ENCODE measurements around the gene ARMC9. TPM values are rescaled to one million over a fixed set of nuclear protein-coding genes. Genes with fewer than 3 reads are reported as not detected.

Gene ARMC9
- total and polyA plus RNA-seq, 2 of the 13 experiments (the other 11 are each of a cell fraction or from before 2014, with no cell fraction given): 9.1 to 12.8 TPM

DNA sequence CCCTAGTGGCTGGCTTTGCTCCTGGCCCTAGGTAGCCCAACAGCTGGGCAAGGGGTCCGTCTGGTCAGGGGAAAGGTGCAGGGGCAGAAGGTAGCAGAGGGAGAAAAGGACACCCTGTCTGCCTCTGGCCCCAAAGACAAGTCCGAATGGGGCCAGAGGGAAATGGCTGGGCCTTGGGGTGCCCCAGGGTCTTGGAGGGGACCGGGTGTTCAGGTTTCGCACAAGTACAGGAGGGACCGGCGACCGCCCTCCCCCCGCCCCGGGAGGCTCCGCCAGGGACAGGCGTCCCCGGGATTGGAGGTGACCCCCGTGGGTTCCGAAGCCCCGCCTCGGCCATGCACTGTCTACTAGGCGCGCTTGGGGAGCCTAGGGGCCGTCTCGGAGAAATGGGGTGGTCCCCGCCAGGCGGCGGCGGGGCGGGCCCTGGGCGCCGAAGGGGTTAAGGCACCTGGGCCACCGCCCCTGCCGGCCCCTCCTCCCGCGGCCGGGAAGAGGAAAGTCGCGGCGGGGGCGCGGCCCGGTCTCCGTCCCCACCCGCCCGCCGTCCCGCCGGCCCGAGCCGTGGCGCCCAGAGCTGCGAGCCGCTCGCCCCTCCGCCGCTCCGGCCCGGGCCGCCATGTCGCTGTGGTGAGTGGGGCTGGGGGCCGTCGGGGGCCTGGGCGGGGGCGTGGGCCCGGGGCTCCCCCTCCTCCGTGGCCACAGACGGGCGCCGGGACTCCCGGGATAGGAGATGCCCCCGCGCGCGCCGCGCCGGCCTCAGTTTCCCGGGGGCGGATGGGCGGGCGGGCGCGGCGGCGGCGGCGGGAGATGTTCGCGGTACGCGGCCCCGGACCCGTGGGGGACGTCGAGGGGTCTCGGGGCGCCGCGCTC, 197.0 kb downstream of the ARMC9 start, which contains the start of gene B3GNT7:
Gene B3GNT7 (plus strand): TSS at position 523 of the 870 bp plus-strand sequence. CDS start 94 bp downstream, at position 617.
- no peak for FAIRE-seq
- H3K27me3 ChIP-seq (ENCODE audit: control insufficient read depth in 1 of 2, insufficient read depth in 2 of 2, low read length in 2 of 2): peaks cover 17 to 72% of the 10 kb centered on the region in 2 experiments
- BruUV-seq (replicated peaks): no TSS peak
- ChIA-PET CTCF (ENCODE audit: low intra/inter-chr PET ratio, low total read pairs) (interaction anchor here (1.2 to 1.5 kb wide), 2 partner anchors 98 to 168 kb away, joined by 5 to 6 read pairs; no protein-coding TSS in a partner anchor), POLR2A (no interaction called here)
- H2AFZ ChIP-seq (ENCODE audit: low read length): peak within 1 kb of the TSS; percentile 7
- peak within 1 kb of the TSS; percentile 68 for H3K4me2 ChIP-seq (ENCODE audit: low read depth, low read length)
- in situ Hi-C loops (cut with HindIII; ENCODE audit: extremely low pct_ligation_motif_present, low pct_unique_long_range_greater_than_20kb) (loop anchor here (10.0 kb wide), 1 partner anchor 101 kb away; no protein-coding TSS in a partner anchor), intact Hi-C loops (cut with micrococcal nuclease; ENCODE audit: unreplicated experiment) (no loop called here)
- H3K9ac ChIP-seq (ENCODE audit: insufficient read depth, low read depth, low read length): no peak within 1 kb of the TSS
- no peak for DNase-seq (ENCODE audit: low spot score)
- H3K36me3 ChIP-seq (replicated peaks in 1 of 2; ENCODE audit: control insufficient read depth in 1 of 2, insufficient read depth in 2 of 2, low read length in 2 of 2): no peaks in the 10 kb centered on the region
- H3K27ac ChIP-seq (ENCODE audit: extremely low read length, insufficient read depth, low read length): no peak within 1 kb of the TSS
- H3K9me3 ChIP-seq (ENCODE audit: low read length): no peaks in the 10 kb centered on the region
- TF ChIP-seq ZNF563 (CRISPR knock-in tag; IDR thresholded peaks at IDR 0.05) (no peak), EZH2 (conservative IDR thresholded peaks at IDR 0.05; ENCODE audit: low read depth, low read length) (peak; percentile 87), ZNF652 (CRISPR knock-in tag; IDR thresholded peaks at IDR 0.05; ENCODE audit: borderline replicate concordance, low read depth) (peak; percentile 64; the same call in 1 of the 2 replicates), NFKB2 (CRISPR knock-in tag; IDR thresholded peaks at IDR 0.05; ENCODE audit: borderline replicate concordance) (peak; percentile 43; the same call in 1 of the 2 replicates), PRPF4 (IDR thresholded peaks at IDR 0.05; ENCODE audit: low read depth, low read length, poor library complexity, severe bottlenecking) (no peak), MYC (CRISPR knock-in tag; IDR thresholded peaks at IDR 0.05; ENCODE audit: borderline replicate concordance) (peak; percentile 12; the same call in 1 of the 2 replicates), ZNF724P (CRISPR knock-in tag; IDR thresholded peaks at IDR 0.05; ENCODE audit: borderline replicate concordance) (no peak), EED (CRISPR knock-in tag; IDR thresholded peaks at IDR 0.05) (no peak), ZNF776 (CRISPR knock-in tag; IDR thresholded peaks at IDR 0.05) (no peak), HNRNPLL (IDR thresholded peaks at IDR 0.05; ENCODE audit: low read depth, low read length, poor library complexity, severe bottlenecking) (peak; percentile 14), ZFX (CRISPR knock-in tag; IDR thresholded peaks at IDR 0.05; ENCODE audit: low read depth) (0 out of 2 replicates have a peak, but pooled peaks have one; percentile 15)
- TF ChIP-seq, protein P1, sequence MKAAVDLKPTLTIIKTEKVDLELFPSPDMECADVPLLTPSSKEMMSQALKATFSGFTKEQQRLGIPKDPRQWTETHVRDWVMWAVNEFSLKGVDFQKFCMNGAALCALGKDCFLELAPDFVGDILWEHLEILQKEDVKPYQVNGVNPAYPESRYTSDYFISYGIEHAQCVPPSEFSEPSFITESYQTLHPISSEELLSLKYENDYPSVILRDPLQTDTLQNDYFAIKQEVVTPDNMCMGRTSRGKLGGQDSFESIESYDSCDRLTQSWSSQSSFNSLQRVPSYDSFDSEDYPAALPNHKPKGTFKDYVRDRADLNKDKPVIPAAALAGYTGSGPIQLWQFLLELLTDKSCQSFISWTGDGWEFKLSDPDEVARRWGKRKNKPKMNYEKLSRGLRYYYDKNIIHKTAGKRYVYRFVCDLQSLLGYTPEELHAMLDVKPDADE (CRISPR knock-in tag; IDR thresholded peaks at IDR 0.05): no peak
- TF ChIP-seq, protein P2, sequence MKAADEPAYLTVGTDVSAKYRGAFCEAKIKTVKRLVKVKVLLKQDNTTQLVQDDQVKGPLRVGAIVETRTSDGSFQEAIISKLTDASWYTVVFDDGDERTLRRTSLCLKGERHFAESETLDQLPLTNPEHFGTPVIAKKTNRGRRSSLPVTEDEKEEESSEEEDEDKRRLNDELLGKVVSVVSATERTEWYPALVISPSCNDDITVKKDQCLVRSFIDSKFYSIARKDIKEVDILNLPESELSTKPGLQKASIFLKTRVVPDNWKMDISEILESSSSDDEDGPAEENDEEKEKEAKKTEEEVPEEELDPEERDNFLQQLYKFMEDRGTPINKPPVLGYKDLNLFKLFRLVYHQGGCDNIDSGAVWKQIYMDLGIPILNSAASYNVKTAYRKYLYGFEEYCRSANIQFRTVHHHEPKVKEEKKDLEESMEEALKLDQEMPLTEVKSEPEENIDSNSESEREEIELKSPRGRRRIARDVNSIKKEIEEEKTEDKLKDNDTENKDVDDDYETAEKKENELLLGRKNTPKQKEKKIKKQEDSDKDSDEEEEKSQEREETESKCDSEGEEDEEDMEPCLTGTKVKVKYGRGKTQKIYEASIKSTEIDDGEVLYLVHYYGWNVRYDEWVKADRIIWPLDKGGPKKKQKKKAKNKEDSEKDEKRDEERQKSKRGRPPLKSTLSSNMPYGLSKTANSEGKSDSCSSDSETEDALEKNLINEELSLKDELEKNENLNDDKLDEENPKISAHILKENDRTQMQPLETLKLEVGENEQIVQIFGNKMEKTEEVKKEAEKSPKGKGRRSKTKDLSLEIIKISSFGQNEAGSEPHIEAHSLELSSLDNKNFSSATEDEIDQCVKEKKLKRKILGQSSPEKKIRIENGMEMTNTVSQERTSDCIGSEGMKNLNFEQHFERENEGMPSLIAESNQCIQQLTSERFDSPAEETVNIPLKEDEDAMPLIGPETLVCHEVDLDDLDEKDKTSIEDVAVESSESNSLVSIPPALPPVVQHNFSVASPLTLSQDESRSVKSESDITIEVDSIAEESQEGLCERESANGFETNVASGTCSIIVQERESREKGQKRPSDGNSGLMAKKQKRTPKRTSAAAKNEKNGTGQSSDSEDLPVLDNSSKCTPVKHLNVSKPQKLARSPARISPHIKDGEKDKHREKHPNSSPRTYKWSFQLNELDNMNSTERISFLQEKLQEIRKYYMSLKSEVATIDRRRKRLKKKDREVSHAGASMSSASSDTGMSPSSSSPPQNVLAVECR (CRISPR knock-in tag; IDR thresholded peaks at IDR 0.05; ENCODE audit: borderline replicate concordance): peak; percentile 21; the same call in 1 of the 2 replicates
- TF ChIP-seq, protein P3, sequence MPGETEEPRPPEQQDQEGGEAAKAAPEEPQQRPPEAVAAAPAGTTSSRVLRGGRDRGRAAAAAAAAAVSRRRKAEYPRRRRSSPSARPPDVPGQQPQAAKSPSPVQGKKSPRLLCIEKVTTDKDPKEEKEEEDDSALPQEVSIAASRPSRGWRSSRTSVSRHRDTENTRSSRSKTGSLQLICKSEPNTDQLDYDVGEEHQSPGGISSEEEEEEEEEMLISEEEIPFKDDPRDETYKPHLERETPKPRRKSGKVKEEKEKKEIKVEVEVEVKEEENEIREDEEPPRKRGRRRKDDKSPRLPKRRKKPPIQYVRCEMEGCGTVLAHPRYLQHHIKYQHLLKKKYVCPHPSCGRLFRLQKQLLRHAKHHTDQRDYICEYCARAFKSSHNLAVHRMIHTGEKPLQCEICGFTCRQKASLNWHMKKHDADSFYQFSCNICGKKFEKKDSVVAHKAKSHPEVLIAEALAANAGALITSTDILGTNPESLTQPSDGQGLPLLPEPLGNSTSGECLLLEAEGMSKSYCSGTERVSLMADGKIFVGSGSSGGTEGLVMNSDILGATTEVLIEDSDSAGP (CRISPR knock-in tag; IDR thresholded peaks at IDR 0.05; ENCODE audit: borderline replicate concordance): peak; percentile 39; the same call in 1 of the 2 replicates
- H3K79me2 ChIP-seq (ENCODE audit: insufficient read depth, low read length): no peaks in the 10 kb centered on the region
- peaks cover 38% of the 10 kb centered on the region for H3K4me1 ChIP-seq (ENCODE audit: insufficient read depth, low read length)
- no peak for ATAC-seq
- peak within 1 kb of the TSS; percentile 22 to 61 (median 31); a peak in 4 of 6 replicates for H3K4me3 ChIP-seq (replicated peaks in 1 of 3; ENCODE audit: insufficient read depth in 1 of 3, low read depth in 2 of 3, low read length in 3 of 3)
- no peaks in the 10 kb centered on the region for H4K20me1 ChIP-seq (ENCODE audit: insufficient read depth, low read length)
- 11% methylated on average over 11 of the region's 95 CpGs for WGBS (ENCODE audit: low lambda C conversion rate)

Measured in HepG2 (cell line).